Spinal cord (tissue), 10 donors: ENCODE measurements around the gene NME2. TPM values are rescaled to one million over a fixed set of nuclear protein-coding genes. Genes with fewer than 3 reads are reported as not detected.
A peak's percentile ranks its signal among the peaks of the same experiment; 100 is the strongest.

Source experiments
- DNase-seq, 6 donors: peaks; one replicate each; pipeline versions ENCODE4 v3.0.0 to v3.0.0-alpha.2; 2013 to 2015; ENCODE audit warnings: low spot score in 6 of 6, low read depth in 4 of 6
- H3K27ac ChIP-seq: one replicate; pipeline ENCODE4 v1.5.1; 2013; ENCODE audit warnings: low read depth, low read length, control low read depth
- H3K27me3 ChIP-seq: one replicate; pipeline ENCODE4 v1.6.1; 2013; ENCODE audit warnings: low read length; ENCODE audit not compliant: control insufficient read depth, insufficient read depth
- H3K36me3 ChIP-seq: one replicate; pipeline ENCODE4 v1.6.1; 2013; ENCODE audit warnings: low read length; ENCODE audit not compliant: control insufficient read depth, insufficient read depth
- H3K4me1 ChIP-seq: one replicate; pipeline ENCODE4 v1.6.1; 2013; ENCODE audit warnings: low read length; ENCODE audit not compliant: control insufficient read depth, insufficient read depth
- H3K4me3 ChIP-seq: one replicate; pipeline ENCODE4 v1.5.1; 2013; ENCODE audit warnings: low read depth, low read length, control low read depth
- H3K9me3 ChIP-seq: one replicate; pipeline ENCODE4 v1.6.1; 2013; ENCODE audit warnings: low read length; ENCODE audit not compliant: control insufficient read depth, insufficient read depth
- WGBS: methylation state at CpG from one replicate; pipeline ENCODE4 v1.1.5; 2013; ENCODE audit warnings: missing lambda C conversion rate; ENCODE audit not compliant: insufficient coverage; 5-methylcytosine and 5-hydroxymethylcytosine counted together
- polyA plus RNA-seq, 2 donors: library from polyadenylated mRNA; unstranded; fragments of 120-200 nt; gene quantifications; one replicate each; pipeline ENCODE4 v1.2.1, GENCODE V29; 2013; ENCODE audit not compliant: insufficient read length in 2 of 2
- total RNA-seq, 2 donors: library from RNA; depleted of rRNA in 1 of 2; stranded (reverse); fragments of 120-200 nt in 1 of 2; fragments of >200 nt in 1 of 2; gene quantifications; one replicate each; pipeline versions ENCODE4 v1.2.3 to v1.2.4, GENCODE V29; 2013 to 2014
- donor health status: healthy.

The NME2 gene
- total and polyA plus RNA-seq, 4 donors, result 106 to 432 (median 241) TPM

DNA sequence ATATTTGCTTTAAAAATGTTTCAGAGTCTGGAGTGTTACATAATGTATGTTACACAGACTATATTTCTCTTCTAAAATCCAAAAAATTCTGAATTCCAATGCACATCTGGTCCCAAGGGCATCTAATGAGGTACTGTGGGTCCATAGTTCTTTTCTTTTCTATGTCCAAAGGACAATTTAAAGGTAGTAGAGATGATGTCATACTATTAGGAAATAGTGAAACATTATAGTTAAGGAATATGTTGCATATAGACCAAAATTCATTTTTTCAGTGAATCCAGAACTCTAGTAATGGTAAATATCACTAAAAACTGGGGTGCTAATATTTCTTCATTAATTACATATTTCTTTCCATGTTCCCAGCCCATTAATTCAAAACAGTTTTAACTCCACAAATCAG lies 23.0 kb downstream of the NME2 start:
- DNase-seq, result no peak
- Histone ChIP-seq H3K27me3 (no peaks in the 10 kb centered on the region), H3K4me3 (no peak overlapping the region), H3K9me3 (no peaks in the 10 kb centered on the region), H3K36me3 (peaks cover 37% of the 10 kb centered on the region), H3K4me1 (no peaks in the 10 kb centered on the region), H3K27ac (no peak overlapping the region)

DNA sequence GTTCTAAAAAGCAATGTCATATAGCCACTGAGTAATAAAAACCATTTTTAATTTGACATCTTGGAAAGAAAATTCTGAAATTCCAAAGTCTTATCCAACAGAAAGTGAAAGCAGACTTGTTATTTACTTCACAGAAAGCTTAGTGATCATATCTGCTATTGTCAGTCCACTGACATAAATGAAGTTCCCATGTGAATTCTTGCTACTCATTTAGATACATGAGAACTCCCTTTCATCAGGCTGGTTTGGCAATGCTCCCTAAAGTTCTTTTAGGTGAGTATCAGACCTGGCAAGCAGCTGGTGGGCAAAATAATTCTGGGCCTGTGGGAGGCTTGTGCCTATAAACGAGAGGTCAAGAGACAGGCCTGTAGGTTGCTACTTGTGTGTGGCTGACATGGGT lies 23.4 kb downstream of the NME2 start:
- H3K4me1 ChIP-seq, result no peaks in the 10 kb centered on the region
- DNase-seq, result no peak
- no CpG with 5 or more reads among the region's 1 CpG for WGBS
- H3K36me3 ChIP-seq, result peaks cover 41% of the 10 kb centered on the region
- H3K27me3 ChIP-seq, result no peaks in the 10 kb centered on the region
- H3K27ac ChIP-seq, result no peak overlapping the region
- H3K9me3 ChIP-seq, result no peaks in the 10 kb centered on the region
- no peak overlapping the region for H3K4me3 ChIP-seq

DNA sequence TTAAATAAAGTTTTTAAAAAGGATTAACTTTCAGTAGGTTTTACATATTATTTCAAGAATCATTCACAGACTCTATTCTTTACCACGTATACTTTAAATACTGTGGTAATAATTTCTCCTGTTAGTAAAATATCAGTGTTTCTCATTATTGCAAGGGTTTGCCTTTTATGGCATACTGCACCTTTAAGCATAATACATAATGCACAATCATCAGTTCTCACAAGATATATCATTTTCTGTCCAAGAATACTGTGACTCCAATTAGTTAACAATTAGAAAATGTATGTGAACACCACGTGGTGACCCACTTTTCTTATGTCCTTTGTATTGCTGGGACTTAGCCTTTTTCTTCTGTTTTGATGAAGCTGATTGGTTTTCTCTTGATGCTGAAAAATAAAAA lies 25.7 kb downstream of the NME2 start:
- Histone ChIP-seq H3K36me3 (peaks cover 44% of the 10 kb centered on the region), H3K4me3 (no peak overlapping the region), H3K9me3 (no peaks in the 10 kb centered on the region), H3K4me1 (no peaks in the 10 kb centered on the region), H3K27ac (no peak overlapping the region), H3K27me3 (no peaks in the 10 kb centered on the region)
- WGBS, result no CpG with 5 or more reads among the region's 2 CpGs
- no peak for DNase-seq

DNA sequence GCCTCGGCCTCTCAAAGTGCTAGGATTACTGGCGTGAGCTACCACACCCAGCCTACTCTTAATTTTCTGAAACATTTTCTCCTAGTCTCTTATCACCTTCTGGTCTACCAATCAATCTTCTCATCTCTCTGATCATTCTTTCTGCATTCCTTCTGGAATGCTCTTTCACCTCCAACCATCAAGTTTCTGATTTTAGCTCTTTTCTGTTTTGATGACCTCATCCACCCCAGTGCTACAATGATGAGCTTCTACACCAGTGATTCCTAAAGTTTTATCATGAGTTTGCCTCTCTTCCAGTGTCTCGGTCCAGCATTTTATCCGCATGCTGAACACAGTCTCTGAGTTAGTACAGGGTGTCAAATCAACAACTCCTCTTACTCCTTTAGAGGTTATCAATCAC lies 31.5 kb downstream of the NME2 start:
- DNase-seq, result no peak
- H3K27me3 ChIP-seq, result no peaks in the 10 kb centered on the region
- WGBS, result 97% methylated on average over 3 of the region's 4 CpGs
- H3K27ac ChIP-seq, result no peak overlapping the region
- H3K9me3 ChIP-seq, result no peaks in the 10 kb centered on the region
- no peaks in the 10 kb centered on the region for H3K4me1 ChIP-seq
- no peak overlapping the region for H3K4me3 ChIP-seq
- H3K36me3 ChIP-seq, result peaks cover 49% of the 10 kb centered on the region

DNA sequence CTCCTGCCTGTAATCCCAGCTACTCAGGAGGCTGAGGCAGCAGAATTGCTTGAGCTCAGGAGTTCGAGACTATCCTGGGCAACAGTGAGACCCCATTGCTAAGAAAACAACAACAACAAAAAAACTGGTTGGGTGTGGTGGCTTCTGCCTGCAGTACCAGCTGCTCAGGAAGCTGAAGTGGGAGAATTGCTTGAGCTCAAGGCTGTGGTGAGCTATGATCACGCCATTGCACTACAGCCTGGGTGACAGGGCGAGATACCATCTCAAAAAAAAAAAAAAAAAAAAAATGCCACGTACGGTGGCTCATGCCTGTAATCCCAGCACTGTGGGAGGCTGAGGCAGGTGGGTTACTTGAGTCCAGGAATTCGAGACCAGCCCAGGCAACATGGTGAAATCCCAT lies 34.1 kb downstream of the NME2 start:
- Histone ChIP-seq H3K36me3 (peaks cover 44% of the 10 kb centered on the region), H3K9me3 (no peaks in the 10 kb centered on the region)
- no CpG with 5 or more reads among the region's 6 CpGs for WGBS

DNA sequence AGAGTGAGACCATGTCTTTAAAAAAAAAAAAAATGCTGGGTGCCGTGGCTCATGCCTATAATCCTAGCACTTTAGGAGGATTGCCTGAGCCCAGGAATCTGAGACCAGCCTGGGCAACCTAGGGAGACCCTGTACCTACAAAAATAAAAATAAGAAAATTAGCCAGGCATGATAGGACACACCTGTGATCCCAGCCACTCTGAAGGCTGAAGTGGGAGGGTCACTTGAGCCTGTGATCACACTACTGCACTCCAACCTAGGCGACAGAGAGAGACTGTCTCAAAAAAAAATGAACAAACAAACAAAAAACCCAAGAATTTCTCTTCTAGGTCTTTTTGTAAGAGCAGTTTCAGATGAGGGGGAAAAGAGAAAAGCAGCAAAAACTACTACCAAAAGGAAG lies 34.6 kb downstream of the NME2 start:
- Histone ChIP-seq H3K27ac (no peak overlapping the region), H3K27me3 (no peaks in the 10 kb centered on the region), H3K9me3 (no peaks in the 10 kb centered on the region), H3K4me1 (no peaks in the 10 kb centered on the region), H3K36me3 (peaks cover 41% of the 10 kb centered on the region), H3K4me3 (no peak overlapping the region)
- no CpG with 5 or more reads among the region's 2 CpGs for WGBS
- no peak for DNase-seq

More for the DNA sequence above, 34.1 kb downstream of the NME2 start:
- Histone ChIP-seq H3K27ac (no peak overlapping the region), H3K27me3 (no peaks in the 10 kb centered on the region), H3K4me3 (no peak overlapping the region), H3K4me1 (no peaks in the 10 kb centered on the region)
- DNase-seq, result no peak

DNA sequence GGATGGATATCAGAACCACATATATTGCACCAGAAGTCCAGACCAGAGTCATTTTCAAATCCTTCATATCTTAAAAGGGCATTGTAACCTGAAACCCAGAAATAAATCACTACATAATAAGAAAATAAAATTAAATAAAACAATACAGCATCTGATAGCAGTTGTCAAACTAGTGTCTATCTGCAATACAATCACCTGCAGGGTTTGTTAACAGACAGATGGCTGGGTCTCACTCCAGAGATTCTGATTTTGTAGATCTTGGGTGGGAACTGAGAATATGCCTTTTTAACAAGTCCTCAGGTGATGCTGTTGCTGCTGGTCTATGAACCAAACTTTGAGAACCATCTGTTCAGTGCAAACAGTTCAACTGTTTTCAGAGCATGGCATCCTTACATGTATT lies 37.6 kb downstream of the NME2 start:
- DNase-seq, result peak in 1 of 6 donors; percentile 2
- H3K27me3 ChIP-seq, result no peaks in the 10 kb centered on the region
- no peaks in the 10 kb centered on the region for H3K4me1 ChIP-seq
- H3K4me3 ChIP-seq, result no peak overlapping the region
- H3K27ac ChIP-seq, result no peak overlapping the region
- H3K9me3 ChIP-seq, result no peaks in the 10 kb centered on the region
- peaks cover 27% of the 10 kb centered on the region for H3K36me3 ChIP-seq

DNA sequence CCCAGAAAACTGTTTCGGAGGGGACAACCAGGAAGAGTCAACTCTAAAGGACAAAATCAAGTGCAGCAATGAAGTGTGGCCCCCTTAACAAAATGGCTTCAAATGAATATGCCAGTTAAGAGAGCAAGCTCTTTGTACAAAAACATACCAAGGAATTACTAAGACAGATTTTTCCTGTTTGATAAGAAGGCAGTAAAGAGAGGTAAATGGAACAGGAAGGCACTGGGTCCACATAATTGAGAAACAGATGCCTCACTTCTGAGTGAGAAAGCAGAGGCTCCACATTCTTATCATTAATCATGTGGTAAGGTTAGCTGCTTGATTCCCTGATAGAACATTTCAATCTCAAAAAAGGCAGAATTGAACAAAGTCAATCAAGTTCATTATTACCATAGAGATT lies 48.7 kb downstream of the NME2 start:
- Histone ChIP-seq H3K4me3 (no peak overlapping the region), H3K27me3 (no peaks in the 10 kb centered on the region), H3K4me1 (no peaks in the 10 kb centered on the region), H3K27ac (no peak overlapping the region), H3K36me3 (peaks cover 29% of the 10 kb centered on the region), H3K9me3 (no peaks in the 10 kb centered on the region)
- WGBS, result no CpG with 5 or more reads among the region's 1 CpG
- no peak for DNase-seq

DNA sequence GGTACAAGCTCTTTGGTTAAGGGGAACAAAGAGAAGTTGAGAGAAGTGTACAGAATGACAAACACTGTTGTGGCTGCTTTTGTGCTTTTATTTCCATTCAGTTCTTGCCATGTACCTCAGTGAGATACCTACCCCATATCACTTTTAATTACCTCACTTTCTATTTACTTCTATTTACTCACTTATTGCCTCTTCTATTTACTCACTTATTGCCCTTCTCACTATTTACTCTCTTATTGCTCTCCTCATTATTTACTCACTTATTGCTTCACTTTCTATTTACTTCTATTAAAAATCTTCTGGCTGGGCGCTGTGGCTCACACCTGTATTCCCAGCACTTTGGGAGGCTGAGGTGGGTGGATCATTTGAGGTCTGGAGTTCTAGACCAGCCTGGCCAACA lies 51.7 kb downstream of the NME2 start:
- Histone ChIP-seq H3K4me1 (no peaks in the 10 kb centered on the region), H3K9me3 (no peaks in the 10 kb centered on the region), H3K36me3 (peaks cover 23% of the 10 kb centered on the region), H3K27me3 (no peaks in the 10 kb centered on the region), H3K27ac (no peak overlapping the region), H3K4me3 (no peak overlapping the region)
- no CpG with 5 or more reads among the region's 1 CpG for WGBS
- DNase-seq, result no peak

DNA sequence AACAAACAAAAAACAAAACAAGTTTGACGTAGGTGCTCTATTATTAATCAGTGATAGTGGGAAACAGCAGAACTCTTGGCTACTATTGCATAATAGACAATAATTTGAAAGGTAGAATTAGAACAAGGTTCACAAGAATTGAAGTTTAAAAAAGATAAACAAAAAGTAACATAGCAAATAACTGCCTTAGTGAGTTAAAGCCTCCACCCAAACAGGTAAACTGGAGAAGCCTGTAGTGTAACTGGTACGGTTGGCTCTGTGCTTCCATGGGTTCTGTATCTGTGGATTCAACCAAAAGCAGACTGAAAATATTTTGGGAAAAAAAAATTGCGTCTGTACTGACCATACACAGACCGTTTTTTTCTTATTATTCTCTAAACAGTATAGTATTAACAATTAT lies 55.1 kb downstream of the NME2 start:
- DNase-seq, result no peak
- Histone ChIP-seq H3K36me3 (peaks cover 24% of the 10 kb centered on the region), H3K9me3 (no peaks in the 10 kb centered on the region), H3K4me3 (no peak overlapping the region), H3K27ac (no peak overlapping the region), H3K27me3 (no peaks in the 10 kb centered on the region), H3K4me1 (no peaks in the 10 kb centered on the region)
- no CpG with 5 or more reads among the region's 4 CpGs for WGBS
